ENCODE data around the gene RNF7. TPM values are rescaled to one million over a fixed set of nuclear protein-coding genes. Genes with fewer than 3 reads are reported as not detected.

The RNF7 gene
- total RNA-seq, 1 donor from 2014 or later: 109 TPM

DNA sequence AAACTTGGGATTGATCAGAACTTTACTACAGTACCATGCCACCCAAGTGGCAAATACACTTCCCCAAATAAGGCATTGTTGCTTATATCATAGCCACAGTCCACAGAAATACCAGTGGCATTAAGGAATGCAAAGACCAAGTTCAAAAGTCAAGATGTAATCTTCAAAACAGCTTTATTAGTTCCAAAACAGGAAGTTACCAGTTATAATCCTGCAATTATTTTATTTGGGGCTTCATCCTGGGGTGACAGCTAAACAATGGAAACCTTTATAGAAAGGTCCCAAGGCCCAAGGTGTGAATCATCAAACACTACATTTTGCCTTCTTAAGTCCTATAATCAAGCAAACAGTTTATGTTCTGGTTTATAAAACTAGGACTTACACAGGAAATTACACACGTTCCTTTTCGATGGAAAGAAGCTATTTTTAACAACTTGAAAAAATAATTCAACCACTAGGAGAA lies 30.3 kb upstream of the RNF7 start:
- no peak overlapping the region for H3K27ac Mint-ChIP-seq
- no peak overlapping the region for H3K4me3 Mint-ChIP-seq (ENCODE audit: low read depth)
- H3K27me3 Mint-ChIP-seq: no peaks in the 10 kb centered on the region
- peaks cover 12% of the 10 kb centered on the region for H3K4me1 Mint-ChIP-seq (ENCODE audit: low read depth)
- no peak for DNase-seq (ENCODE audit: low spot score, unreplicated experiment)
- H3K9me3 Mint-ChIP-seq (ENCODE audit: low read depth): peaks cover 12% of the 10 kb centered on the region
- TF ChIP-seq, protein P1, sequence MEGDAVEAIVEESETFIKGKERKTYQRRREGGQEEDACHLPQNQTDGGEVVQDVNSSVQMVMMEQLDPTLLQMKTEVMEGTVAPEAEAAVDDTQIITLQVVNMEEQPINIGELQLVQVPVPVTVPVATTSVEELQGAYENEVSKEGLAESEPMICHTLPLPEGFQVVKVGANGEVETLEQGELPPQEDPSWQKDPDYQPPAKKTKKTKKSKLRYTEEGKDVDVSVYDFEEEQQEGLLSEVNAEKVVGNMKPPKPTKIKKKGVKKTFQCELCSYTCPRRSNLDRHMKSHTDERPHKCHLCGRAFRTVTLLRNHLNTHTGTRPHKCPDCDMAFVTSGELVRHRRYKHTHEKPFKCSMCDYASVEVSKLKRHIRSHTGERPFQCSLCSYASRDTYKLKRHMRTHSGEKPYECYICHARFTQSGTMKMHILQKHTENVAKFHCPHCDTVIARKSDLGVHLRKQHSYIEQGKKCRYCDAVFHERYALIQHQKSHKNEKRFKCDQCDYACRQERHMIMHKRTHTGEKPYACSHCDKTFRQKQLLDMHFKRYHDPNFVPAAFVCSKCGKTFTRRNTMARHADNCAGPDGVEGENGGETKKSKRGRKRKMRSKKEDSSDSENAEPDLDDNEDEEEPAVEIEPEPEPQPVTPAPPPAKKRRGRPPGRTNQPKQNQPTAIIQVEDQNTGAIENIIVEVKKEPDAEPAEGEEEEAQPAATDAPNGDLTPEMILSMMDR (IDR thresholded peaks at IDR 0.05; ENCODE audit: unreplicated experiment): no peak
- H3K36me3 Mint-ChIP-seq (ENCODE audit: insufficient read depth): peaks cover 2% of the 10 kb centered on the region

DNA sequence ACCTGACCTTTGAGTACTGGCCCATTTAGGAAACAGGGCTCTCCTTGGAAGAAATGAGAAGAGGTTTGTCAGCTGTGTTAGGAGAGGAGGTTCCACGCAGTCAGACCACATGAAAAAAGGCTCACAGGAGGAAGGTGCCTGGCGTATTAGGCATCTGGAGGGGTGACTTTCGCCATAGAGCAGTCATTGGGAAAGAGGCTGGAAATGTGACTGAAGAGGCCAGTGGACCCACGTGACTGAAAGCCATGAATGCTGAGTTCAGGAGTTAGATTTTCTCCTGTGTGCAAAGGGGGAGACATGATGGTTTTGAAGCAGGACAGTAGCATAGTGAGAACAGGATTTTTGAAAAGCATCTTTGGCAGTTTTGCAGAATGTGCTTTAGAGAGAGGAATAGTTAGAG lies 29.7 kb upstream of the RNF7 start:
- no peak overlapping the region for H3K27ac Mint-ChIP-seq
- H3K4me3 Mint-ChIP-seq (ENCODE audit: low read depth): no peak overlapping the region
- TF ChIP-seq, protein P1 (IDR thresholded peaks at IDR 0.05; ENCODE audit: unreplicated experiment): no peak
- no peaks in the 10 kb centered on the region for H3K27me3 Mint-ChIP-seq
- peaks cover 2% of the 10 kb centered on the region for H3K36me3 Mint-ChIP-seq (ENCODE audit: insufficient read depth)
- peaks cover 12% of the 10 kb centered on the region for H3K4me1 Mint-ChIP-seq (ENCODE audit: low read depth)
- peaks cover 8% of the 10 kb centered on the region for H3K9me3 Mint-ChIP-seq (ENCODE audit: low read depth)
- DNase-seq (ENCODE audit: low spot score, unreplicated experiment): no peak

DNA sequence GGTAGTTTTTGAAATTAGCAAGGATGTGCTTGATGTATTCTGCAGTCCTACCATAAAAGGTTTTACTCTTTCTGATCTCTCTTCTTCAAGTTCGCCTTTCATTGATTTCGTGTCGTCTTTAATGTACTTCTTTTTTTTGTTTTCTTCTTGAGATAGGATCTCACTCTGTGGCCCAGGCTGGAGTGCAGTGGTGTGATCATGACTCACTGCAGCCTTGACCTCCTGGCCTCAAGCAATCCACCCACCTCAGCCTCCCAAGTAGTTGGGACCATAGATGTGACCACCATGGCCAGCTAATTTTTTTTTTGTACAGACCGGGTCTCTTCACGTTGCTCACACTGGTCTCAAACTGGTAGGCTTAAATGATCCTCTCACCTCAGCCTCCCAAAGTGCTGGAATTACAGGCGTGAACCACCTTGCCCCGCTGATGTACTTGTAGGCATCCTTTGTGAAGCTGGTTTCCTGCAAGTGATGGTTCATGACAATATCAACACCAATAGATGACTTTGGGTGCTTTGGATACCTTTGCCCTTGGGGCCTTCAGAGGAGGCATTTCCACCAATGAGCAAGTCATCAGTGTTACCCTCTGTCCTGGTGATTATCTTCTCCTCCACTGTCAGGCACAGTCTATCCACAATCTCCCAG lies 28.9 kb upstream of the RNF7 start:
- Mint-ChIP-seq H3K27me3 (no peaks in the 10 kb centered on the region), H3K9me3 (ENCODE audit: low read depth) (peaks cover 5% of the 10 kb centered on the region), H3K36me3 (ENCODE audit: insufficient read depth) (no peaks in the 10 kb centered on the region), H3K27ac (no peak overlapping the region), H3K4me3 (ENCODE audit: low read depth) (no peak overlapping the region), H3K4me1 (ENCODE audit: low read depth) (peaks cover 12% of the 10 kb centered on the region)
- no peak for DNase-seq (ENCODE audit: low spot score, unreplicated experiment)
- TF ChIP-seq, protein P1 (IDR thresholded peaks at IDR 0.05; ENCODE audit: unreplicated experiment): no peak

DNA sequence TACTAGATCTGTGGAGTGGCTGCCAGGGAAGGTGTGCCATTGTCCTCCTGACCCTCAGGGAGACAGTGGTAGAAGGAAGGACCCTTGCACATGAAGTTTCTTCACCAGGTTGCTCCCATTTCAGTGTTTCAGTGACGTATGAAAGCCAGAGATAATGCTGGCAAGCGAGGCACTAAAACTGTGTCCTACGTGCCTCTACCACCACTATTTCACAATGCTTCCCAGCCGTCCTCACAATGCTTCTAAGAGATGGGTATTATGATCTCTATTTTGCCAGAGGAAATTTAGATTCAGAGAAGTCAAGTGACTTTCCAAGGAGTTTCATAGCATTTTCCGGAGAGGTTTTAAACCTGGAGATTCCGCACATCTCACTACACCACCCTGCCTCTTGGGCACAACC lies 28.0 kb upstream of the RNF7 start:
- peaks cover 12% of the 10 kb centered on the region for H3K4me1 Mint-ChIP-seq (ENCODE audit: low read depth)
- TF ChIP-seq, protein P1 (IDR thresholded peaks at IDR 0.05; ENCODE audit: unreplicated experiment): no peak
- H3K4me3 Mint-ChIP-seq (ENCODE audit: low read depth): no peak overlapping the region
- no peak overlapping the region for H3K27ac Mint-ChIP-seq
- H3K27me3 Mint-ChIP-seq: no peaks in the 10 kb centered on the region
- H3K36me3 Mint-ChIP-seq (ENCODE audit: insufficient read depth): no peaks in the 10 kb centered on the region
- DNase-seq (ENCODE audit: low spot score, unreplicated experiment): no peak
- no peaks in the 10 kb centered on the region for H3K9me3 Mint-ChIP-seq (ENCODE audit: low read depth)

DNA sequence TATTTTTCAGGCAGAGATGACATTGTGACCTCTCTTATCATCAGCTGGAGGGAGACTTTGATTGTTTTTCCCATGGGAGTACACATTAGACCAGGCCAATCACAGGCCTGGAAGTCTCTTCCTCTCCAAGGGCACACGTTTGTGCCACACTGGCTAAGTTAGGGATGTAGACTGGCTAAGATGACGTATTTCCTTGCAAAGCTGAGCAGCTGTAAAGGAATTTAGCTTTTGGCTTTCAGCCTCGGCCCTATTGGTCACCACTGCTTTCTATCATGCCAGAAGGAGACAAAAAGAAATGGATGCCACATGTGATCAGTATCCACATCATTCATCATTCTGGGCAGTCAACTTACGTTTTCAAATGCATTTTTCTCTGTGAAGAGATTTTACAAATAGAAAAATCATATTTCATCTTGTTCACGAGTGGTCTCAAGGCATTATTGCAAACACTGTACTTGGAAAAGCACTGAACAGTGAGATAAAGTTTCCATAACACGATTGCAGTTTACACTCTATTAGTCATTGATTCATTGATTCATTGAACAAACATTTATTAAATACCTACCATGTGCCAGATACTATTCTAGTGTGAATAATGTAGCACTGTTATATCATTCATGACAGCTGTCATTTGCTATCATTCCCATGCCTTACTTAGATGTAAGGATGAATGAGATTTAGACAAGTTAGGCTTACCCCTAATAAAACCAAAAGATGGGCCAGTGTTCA lies 27.0 kb upstream of the RNF7 start:
- DNase-seq (ENCODE audit: low spot score, unreplicated experiment): no peak
- H3K27ac Mint-ChIP-seq: peak overlapping the region; percentile 57
- no peaks in the 10 kb centered on the region for H3K9me3 Mint-ChIP-seq (ENCODE audit: low read depth)
- H3K4me3 Mint-ChIP-seq (ENCODE audit: low read depth): no peak overlapping the region
- H3K4me1 Mint-ChIP-seq (ENCODE audit: low read depth): peaks cover 12% of the 10 kb centered on the region
- TF ChIP-seq, protein P1 (IDR thresholded peaks at IDR 0.05; ENCODE audit: unreplicated experiment): no peak
- no peaks in the 10 kb centered on the region for H3K27me3 Mint-ChIP-seq
- H3K36me3 Mint-ChIP-seq (ENCODE audit: insufficient read depth): peaks cover 2% of the 10 kb centered on the region

Measured in progenitor cell of endocrine pancreas (in vitro differentiated cells).